ENCODE measurements around the gene INPP5D. TPM values are rescaled to one million over a fixed set of nuclear protein-coding genes. Genes with fewer than 3 reads are reported as not detected.
"Not testable (repeated sequence)": the region's sequence is repeated elsewhere in the genome, so short reads cannot be mapped to it uniquely, and the experiment has no call there.

INPP5D gene
- total and polyA plus RNA-seq, 7 donors = 1.2 to 4.2 (median 2.8) TPM

- Histone ChIP-seq H3K9me3 (no peaks in the 10 kb centered on the region), H3K4me1 (no peaks in the 10 kb centered on the region), H3K27ac (no peak overlapping the region), H3K36me3 (ENCODE audit: insufficient read depth in 1 of 2, low read depth in 1 of 2) (no peaks in the 10 kb centered on the region), H3K27me3 (ENCODE audit: insufficient read depth in 3 of 3, low read length in 2 of 3) (no peaks in the 10 kb centered on the region), H3K4me3 (no peak overlapping the region)
- TF ChIP-seq CTCF (IDR thresholded peaks at IDR 0.05) = no peak
- 93 to 95% (median 93%) methylated on average over 5 of the region's 5 CpGs for WGBS, 3 donors
- ATAC-seq (no peak), DNase-seq (no peak)
- intact Hi-C loops (cut with DNase I) = no loop called here
Measured at GRCh38 chr2:233122541-233122940, 62.4 kb downstream of the INPP5D start.

- DNase-seq; H3K27me3 ChIP-seq (ENCODE audit: insufficient read depth in 3 of 3, low read length in 2 of 3); H3K9me3 ChIP-seq; H3K4me3 ChIP-seq; intact Hi-C loops (cut with DNase I); H3K4me1 ChIP-seq; ATAC-seq; H3K27ac ChIP-seq; H3K36me3 ChIP-seq (ENCODE audit: insufficient read depth in 1 of 2, low read depth in 1 of 2): not testable (repeated sequence)
- WGBS, 3 donors = 46 to 89% (median 66%) methylated on average over 2 of the region's 2 CpGs
Measured at GRCh38 chr2:233123576-233123975, 63.4 kb downstream of the INPP5D start.

- no peak for TF ChIP-seq CTCF (IDR thresholded peaks at IDR 0.05)
- no peaks in the 10 kb centered on the region for H3K9me3 ChIP-seq
- no peak overlapping the region for H3K4me3 ChIP-seq
- WGBS, 3 donors = 83 to 87% (median 85%) methylated on average over 21 of the region's 21 CpGs
- ATAC-seq (no peak), DNase-seq (no peak)
- no peaks in the 10 kb centered on the region for H3K27me3 ChIP-seq (ENCODE audit: insufficient read depth in 3 of 3, low read length in 2 of 3)
- H3K36me3 ChIP-seq (ENCODE audit: insufficient read depth in 1 of 2, low read depth in 1 of 2) = no peaks in the 10 kb centered on the region
- no peaks in the 10 kb centered on the region for H3K4me1 ChIP-seq
- H3K27ac ChIP-seq = no peak overlapping the region
- intact Hi-C loops (cut with DNase I) = no loop called here
Measured at GRCh38 chr2:233124421-233125080, 64.4 kb downstream of the INPP5D start.

- Histone ChIP-seq H3K27me3 (ENCODE audit: insufficient read depth in 3 of 3, low read length in 2 of 3) (peaks cover 0 to 2% (median 0%) of the 10 kb centered on the region in 3 donors), H3K36me3 (ENCODE audit: insufficient read depth in 1 of 2, low read depth in 1 of 2) (no peaks in the 10 kb centered on the region), H3K9me3 (no peaks in the 10 kb centered on the region), H3K27ac (no peak overlapping the region), H3K4me1 (no peaks in the 10 kb centered on the region), H3K4me3 (no peak overlapping the region)
- intact Hi-C loops (cut with DNase I) = no loop called here
- DNase-seq (no peak), ATAC-seq (no peak)
- WGBS, 3 donors = 92 to 98% (median 93%) methylated on average over 20 of the region's 20 CpGs
- no peak for TF ChIP-seq CTCF (IDR thresholded peaks at IDR 0.05)
Measured at GRCh38 chr2:233125455-233126065, 65.4 kb downstream of the INPP5D start.

- Histone ChIP-seq H3K36me3 (ENCODE audit: insufficient read depth in 1 of 2, low read depth in 1 of 2) (no peaks in the 10 kb centered on the region), H3K27me3 (ENCODE audit: insufficient read depth in 3 of 3, low read length in 2 of 3) (peaks cover 0 to 2% (median 2%) of the 10 kb centered on the region in 3 donors), H3K27ac (no peak overlapping the region), H3K4me3 (no peak overlapping the region), H3K9me3 (no peaks in the 10 kb centered on the region), H3K4me1 (no peaks in the 10 kb centered on the region)
- WGBS, 3 donors = 42 to 48% (median 42%) methylated on average over 9 of the region's 9 CpGs
- DNase-seq (no peak), ATAC-seq (no peak)
- no peak for TF ChIP-seq CTCF (IDR thresholded peaks at IDR 0.05)
- intact Hi-C loops (cut with DNase I) = no loop called here
Measured at GRCh38 chr2:233129351-233129978, 69.3 kb downstream of the INPP5D start.
